ENCODE results near the gene RNGTT.

RNGTT gene

GRCh38 chr6:88609983-88610382 is 353.4 kb downstream of the RNGTT start:
- H3K9me2 ChIP-seq (replicated peaks; ENCODE audit: low read depth, low read length): no peaks in the 10 kb centered on the region
- H4K20me1 ChIP-seq (ENCODE audit: insufficient read depth, low read length, poor library complexity, severe bottlenecking): no peaks in the 10 kb centered on the region
- no peaks in the 10 kb centered on the region for H3K27me3 ChIP-seq (ENCODE audit: insufficient read depth, low read length, poor library complexity, severe bottlenecking)
- no peaks in the 10 kb centered on the region for H3K79me2 ChIP-seq (ENCODE audit: insufficient read depth, low read length)
- no peak overlapping the region for H3K9ac ChIP-seq (ENCODE audit: low read depth, low read length, poor library complexity, severe bottlenecking)
- H3F3A ChIP-seq (ENCODE audit: low read depth): no peaks in the 10 kb centered on the region
- H3K4me3 ChIP-seq (ENCODE audit: low read length, poor library complexity, severe bottlenecking): no peak overlapping the region
- H3K4me2 ChIP-seq (ENCODE audit: low read depth, low read length, poor library complexity, severe bottlenecking): no peak overlapping the region
- H3K4me1 ChIP-seq (ENCODE audit: insufficient read depth, low read length, poor library complexity, severe bottlenecking): no peaks in the 10 kb centered on the region
- H3K9me3 ChIP-seq (ENCODE audit: insufficient read depth, low read depth, low read length): no peaks in the 10 kb centered on the region
- H2AFZ ChIP-seq (ENCODE audit: low read length): no peak overlapping the region
- peaks cover 31% of the 10 kb centered on the region for H3K36me3 ChIP-seq (ENCODE audit: insufficient read depth, low read length)
- no peak for TF ChIP-seq EZH2phosphoT487 (IDR thresholded peaks at IDR 0.05; ENCODE audit: borderline replicate concordance)

DNA sequence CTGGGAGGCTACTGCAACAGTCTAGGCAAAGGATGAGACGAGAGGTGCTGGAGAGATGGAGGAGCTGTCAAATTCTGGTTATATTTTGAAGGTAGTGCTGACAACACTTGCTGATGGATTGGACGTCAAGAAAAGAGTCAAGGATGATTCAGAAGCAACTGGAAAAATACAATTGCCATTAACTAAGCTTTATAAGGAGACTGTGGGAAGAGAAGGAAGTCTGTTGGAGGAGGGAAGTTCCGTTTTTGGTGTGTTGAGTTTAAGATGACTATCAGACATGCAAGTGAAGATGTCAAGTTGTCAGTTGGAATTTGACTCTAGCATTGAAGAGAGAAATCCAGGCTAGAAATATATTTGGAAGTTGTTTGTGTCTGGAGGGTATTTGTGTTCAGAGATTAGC is 358.1 kb downstream of the RNGTT start:
- H3K4me1 ChIP-seq (ENCODE audit: insufficient read depth, low read length, poor library complexity, severe bottlenecking): no peaks in the 10 kb centered on the region
- no peak overlapping the region for H3K4me3 ChIP-seq (ENCODE audit: low read length, poor library complexity, severe bottlenecking)
- TF ChIP-seq EZH2phosphoT487 (IDR thresholded peaks at IDR 0.05; ENCODE audit: borderline replicate concordance) (no peak), CTCF (conservative IDR thresholded peaks at IDR 0.05; ENCODE audit: low read length) (no peak)
- no peaks in the 10 kb centered on the region for H3K79me2 ChIP-seq (ENCODE audit: insufficient read depth, low read length)
- no peaks in the 10 kb centered on the region for H3K27me3 ChIP-seq (ENCODE audit: insufficient read depth, low read length, poor library complexity, severe bottlenecking)
- no peaks in the 10 kb centered on the region for H3F3A ChIP-seq (ENCODE audit: low read depth)
- no peak overlapping the region for H3K9ac ChIP-seq (ENCODE audit: low read depth, low read length, poor library complexity, severe bottlenecking)
- H3K9me3 ChIP-seq (ENCODE audit: insufficient read depth, low read depth, low read length): no peaks in the 10 kb centered on the region
- H3K9me2 ChIP-seq (replicated peaks; ENCODE audit: low read depth, low read length): no peaks in the 10 kb centered on the region
- no peaks in the 10 kb centered on the region; the same call in 1 of the 2 replicates for H3K36me3 ChIP-seq (ENCODE audit: insufficient read depth, low read length)
- no peak overlapping the region for H3K4me2 ChIP-seq (ENCODE audit: low read depth, low read length, poor library complexity, severe bottlenecking)
- H4K20me1 ChIP-seq (ENCODE audit: insufficient read depth, low read length, poor library complexity, severe bottlenecking): no peaks in the 10 kb centered on the region
- H2AFZ ChIP-seq (ENCODE audit: low read length): no peak overlapping the region

DNA sequence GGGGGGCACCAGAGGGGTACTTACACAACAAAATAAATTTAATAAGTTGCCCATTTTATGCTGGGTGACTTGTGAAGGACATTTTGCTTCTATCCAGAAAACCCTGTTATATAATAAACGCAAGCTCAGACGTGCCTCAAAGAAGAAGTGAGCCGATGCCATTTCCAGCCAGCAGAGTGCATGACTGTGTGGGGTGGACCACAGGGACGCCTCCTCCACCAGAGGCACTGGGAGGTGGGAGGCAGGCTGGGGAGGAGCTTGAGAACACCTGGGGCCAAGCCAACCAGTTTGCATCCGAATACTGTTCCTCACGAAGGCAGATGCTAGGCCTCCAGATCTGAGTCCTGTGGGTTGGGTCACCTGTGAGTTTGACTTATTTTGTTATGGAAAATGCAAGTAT is 363.8 kb downstream of the RNGTT start:
- Histone ChIP-seq H3K27me3 (ENCODE audit: insufficient read depth, low read length, poor library complexity, severe bottlenecking) (no peaks in the 10 kb centered on the region), H3K4me1 (ENCODE audit: insufficient read depth, low read length, poor library complexity, severe bottlenecking) (no peaks in the 10 kb centered on the region), H3K9me3 (ENCODE audit: insufficient read depth, low read depth, low read length) (no peaks in the 10 kb centered on the region), H3K4me2 (ENCODE audit: low read depth, low read length, poor library complexity, severe bottlenecking) (no peak overlapping the region), H2AFZ (ENCODE audit: low read length) (no peak overlapping the region), H4K20me1 (ENCODE audit: insufficient read depth, low read length, poor library complexity, severe bottlenecking) (no peaks in the 10 kb centered on the region), H3K4me3 (ENCODE audit: low read length, poor library complexity, severe bottlenecking) (no peak overlapping the region), H3K9ac (ENCODE audit: low read depth, low read length, poor library complexity, severe bottlenecking) (no peak overlapping the region), H3F3A (ENCODE audit: low read depth) (no peaks in the 10 kb centered on the region), H3K79me2 (ENCODE audit: insufficient read depth, low read length) (no peaks in the 10 kb centered on the region), H3K36me3 (ENCODE audit: insufficient read depth, low read length) (no peaks in the 10 kb centered on the region), H3K9me2 (replicated peaks; ENCODE audit: low read depth, low read length) (no peaks in the 10 kb centered on the region)
- TF ChIP-seq CTCF (conservative IDR thresholded peaks at IDR 0.05; ENCODE audit: low read length): peak; percentile 22; the same call in 1 of the 2 replicates
- no peak for TF ChIP-seq EZH2phosphoT487 (IDR thresholded peaks at IDR 0.05; ENCODE audit: borderline replicate concordance)

DNA sequence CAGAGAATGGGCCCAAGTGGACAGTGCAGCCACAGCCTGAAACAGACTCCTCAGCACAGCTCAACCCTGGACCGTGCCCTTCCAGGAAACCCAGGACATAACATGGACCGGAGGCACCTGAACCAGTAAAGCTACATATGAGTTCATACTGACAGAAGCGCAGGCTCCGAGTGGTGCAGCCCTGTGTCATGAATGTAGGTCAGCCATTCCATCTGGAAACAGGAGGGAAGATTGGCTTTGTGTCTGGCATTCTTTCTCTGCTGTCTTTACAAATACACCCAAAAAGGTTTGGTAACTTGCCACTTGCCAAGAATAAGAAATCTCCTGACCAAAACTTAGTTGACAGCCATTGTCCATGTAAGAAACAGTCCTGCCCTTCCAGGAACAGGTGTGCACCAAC is 366.6 kb downstream of the RNGTT start:
- no peaks in the 10 kb centered on the region for H3K36me3 ChIP-seq (ENCODE audit: insufficient read depth, low read length)

More for the DNA sequence above, 366.6 kb downstream of the RNGTT start:
- H3K4me2 ChIP-seq (ENCODE audit: low read depth, low read length, poor library complexity, severe bottlenecking): no peak overlapping the region
- no peaks in the 10 kb centered on the region for H3F3A ChIP-seq (ENCODE audit: low read depth)
- no peaks in the 10 kb centered on the region for H3K27me3 ChIP-seq (ENCODE audit: insufficient read depth, low read length, poor library complexity, severe bottlenecking)
- no peak overlapping the region for H2AFZ ChIP-seq (ENCODE audit: low read length)
- no peaks in the 10 kb centered on the region for H3K4me1 ChIP-seq (ENCODE audit: insufficient read depth, low read length, poor library complexity, severe bottlenecking)
- no peak overlapping the region for H3K9ac ChIP-seq (ENCODE audit: low read depth, low read length, poor library complexity, severe bottlenecking)
- no peaks in the 10 kb centered on the region for H3K79me2 ChIP-seq (ENCODE audit: insufficient read depth, low read length)
- no peaks in the 10 kb centered on the region for H4K20me1 ChIP-seq (ENCODE audit: insufficient read depth, low read length, poor library complexity, severe bottlenecking)
- H3K9me2 ChIP-seq (replicated peaks; ENCODE audit: low read depth, low read length): no peaks in the 10 kb centered on the region
- TF ChIP-seq EZH2phosphoT487 (IDR thresholded peaks at IDR 0.05; ENCODE audit: borderline replicate concordance): no peak
- no peak for TF ChIP-seq CTCF (conservative IDR thresholded peaks at IDR 0.05; ENCODE audit: low read length)
- no peaks in the 10 kb centered on the region for H3K9me3 ChIP-seq (ENCODE audit: insufficient read depth, low read depth, low read length)
- no peak overlapping the region for H3K4me3 ChIP-seq (ENCODE audit: low read length, poor library complexity, severe bottlenecking)

Measured in Loucy (cell line).